Hindlimb muscle (tissue), 1 donor: Measurements from ENCODE around the gene RASAL2. TPM values are rescaled to one million over a fixed set of nuclear protein-coding genes. Genes with fewer than 3 reads are reported as not detected.
"Not testable (repeated sequence)": the region's sequence is repeated elsewhere in the genome, so short reads cannot be mapped to it uniquely, and the experiment has no call there.

Experiments used
- DNase-seq: peaks from one replicate; pipeline ENCODE4 v3.0.0-alpha.2; 2013
- polyA plus RNA-seq: library from polyadenylated mRNA; unstranded; fragments of 120-200 nt; gene quantifications from one replicate; pipeline ENCODE4 v1.2.1, GENCODE V29; 2013; ENCODE audit not compliant: insufficient read length

Gene RASAL2
- polyA plus RNA-seq, 1 donor = 16.0 TPM

DNA sequence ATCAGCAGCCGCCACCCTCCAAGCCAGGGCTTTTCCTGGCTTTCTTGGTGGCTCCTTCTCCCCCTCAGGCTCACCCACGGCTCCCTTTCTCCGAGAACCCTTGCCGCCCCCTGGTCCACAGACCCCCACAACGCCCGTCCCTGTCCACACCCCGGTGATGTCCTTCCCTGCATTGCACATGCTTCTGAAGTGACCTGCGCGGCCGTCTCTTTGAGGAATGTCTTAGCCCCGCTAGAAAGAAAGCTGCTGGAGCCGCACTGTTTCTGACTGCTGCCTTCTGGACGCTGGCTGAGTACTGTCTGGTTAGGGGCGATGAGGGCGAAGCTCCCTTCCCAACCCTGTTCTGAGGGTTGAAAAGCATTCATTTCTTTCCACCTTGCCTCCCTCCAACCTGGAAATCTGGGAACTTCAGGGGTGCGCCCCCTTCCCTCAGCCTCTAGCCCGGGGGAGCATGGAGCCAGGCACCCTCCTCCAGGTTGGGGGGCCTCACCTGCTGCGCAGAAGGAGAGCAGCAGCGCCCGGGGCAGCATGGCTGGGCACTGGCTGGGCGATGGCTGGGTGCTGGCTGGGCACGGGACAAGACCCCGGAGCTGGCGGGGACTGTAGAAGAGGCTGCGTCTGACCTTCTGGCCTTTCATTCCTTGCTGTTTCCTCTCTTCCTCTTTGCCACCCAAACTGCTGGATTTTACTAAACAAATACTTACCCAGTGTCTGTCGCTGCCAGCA lies 402.7 kb downstream of the RASAL2 start, which contains the start of gene CLEC20A:
Gene CLEC20A (minus strand): TSS at position 555 of the 726 bp plus-strand sequence. CDS start 25 bp downstream, at position 530.
- DNase-seq = no peak

DNA sequence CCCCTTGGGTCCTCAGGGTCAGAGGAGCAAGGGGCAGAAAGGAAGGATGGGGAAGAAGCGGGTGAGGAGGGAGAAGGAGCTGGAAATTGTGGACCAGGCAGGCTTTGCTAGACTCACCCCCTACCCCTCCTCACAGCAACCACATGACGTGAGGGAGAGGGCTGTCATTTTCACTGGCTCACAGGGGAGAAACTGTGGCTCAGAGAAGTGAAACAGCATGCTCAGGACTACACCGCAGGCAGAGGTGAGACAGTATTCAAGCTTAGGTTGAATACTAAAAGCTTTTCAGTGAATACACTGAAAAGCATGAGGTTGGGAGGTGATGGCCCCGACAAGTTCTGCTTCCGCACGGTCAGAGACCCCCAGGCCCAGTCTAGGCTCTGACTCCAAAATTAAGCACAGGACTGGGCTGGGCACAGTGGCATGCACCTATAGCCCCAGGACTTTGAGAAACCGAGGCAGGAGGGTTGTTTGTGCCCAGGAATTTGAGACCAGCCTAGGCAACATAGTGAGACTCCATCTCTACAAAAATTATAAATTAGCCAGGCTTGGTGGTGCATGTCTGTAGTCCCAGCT lies 404.1 kb downstream of the RASAL2 start:
- no peak for DNase-seq

DNA sequence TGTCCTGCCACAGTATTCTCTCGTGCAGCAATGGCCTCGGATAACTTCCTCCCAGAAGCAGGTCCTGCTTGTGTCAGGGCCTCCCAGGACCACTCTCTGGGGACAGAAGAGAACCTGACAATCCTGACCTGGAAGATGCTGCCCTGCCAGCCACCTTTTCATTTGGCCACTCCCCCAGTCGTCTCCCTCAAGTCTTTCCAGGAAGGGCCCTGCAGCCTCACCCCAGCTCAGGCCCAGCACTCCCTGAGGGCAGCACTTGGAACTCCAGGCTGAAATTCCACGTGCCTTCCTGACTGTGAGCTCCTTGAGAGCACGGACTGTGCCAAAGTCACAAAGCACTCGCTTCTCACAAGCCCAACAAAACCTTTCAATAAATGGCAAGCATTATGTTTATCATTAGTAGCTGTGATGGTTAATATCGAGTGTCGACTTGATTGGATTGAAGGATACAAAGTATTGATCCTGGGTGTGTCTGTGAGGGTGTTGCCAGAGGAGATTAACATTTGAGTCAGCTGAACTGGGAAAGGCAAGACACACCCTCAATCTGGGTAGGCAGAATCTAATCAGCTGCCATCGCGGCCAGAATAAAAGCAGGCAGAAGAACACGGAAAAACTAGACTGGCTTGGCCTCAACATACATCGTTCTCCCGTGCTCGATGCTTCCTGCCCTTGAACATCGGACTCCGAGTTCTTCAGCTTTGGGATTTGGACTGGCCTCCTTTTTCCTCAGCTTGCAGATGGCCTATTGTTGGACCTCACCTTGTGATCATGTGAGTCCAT lies 405.2 kb downstream of the RASAL2 start:
- no peak for DNase-seq

DNA sequence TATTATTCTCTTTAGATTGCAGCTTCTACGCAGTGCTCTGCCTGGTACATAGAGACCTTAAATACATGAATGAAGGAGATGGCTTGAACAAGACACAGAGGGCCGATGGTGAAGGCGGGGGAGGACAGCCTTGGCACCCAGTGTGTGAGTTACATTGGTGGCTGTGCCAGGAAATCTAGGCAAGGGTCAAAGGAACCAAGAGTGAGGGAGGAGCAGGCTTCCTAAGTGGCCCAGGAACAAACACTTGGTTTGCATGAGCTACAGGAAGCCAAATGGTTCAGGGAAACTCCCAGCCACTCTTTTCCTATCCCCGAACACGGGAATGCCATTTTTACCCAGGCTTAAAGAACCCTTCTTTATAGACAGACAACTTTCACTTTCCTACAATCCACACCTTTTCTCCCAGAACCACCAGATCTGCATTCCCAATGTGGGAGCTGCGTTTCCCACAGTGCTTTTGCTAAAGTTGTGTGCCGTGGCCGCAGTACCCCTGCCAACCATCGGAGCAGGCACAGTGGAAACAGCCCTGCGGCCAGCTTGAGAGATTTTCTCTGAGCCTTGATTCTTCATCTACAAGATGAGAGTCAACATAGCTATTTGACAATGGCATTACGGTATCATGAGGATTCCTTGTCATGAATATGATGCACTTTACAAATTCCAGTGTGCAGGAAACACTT lies 406.3 kb downstream of the RASAL2 start:
- DNase-seq = no peak

DNA sequence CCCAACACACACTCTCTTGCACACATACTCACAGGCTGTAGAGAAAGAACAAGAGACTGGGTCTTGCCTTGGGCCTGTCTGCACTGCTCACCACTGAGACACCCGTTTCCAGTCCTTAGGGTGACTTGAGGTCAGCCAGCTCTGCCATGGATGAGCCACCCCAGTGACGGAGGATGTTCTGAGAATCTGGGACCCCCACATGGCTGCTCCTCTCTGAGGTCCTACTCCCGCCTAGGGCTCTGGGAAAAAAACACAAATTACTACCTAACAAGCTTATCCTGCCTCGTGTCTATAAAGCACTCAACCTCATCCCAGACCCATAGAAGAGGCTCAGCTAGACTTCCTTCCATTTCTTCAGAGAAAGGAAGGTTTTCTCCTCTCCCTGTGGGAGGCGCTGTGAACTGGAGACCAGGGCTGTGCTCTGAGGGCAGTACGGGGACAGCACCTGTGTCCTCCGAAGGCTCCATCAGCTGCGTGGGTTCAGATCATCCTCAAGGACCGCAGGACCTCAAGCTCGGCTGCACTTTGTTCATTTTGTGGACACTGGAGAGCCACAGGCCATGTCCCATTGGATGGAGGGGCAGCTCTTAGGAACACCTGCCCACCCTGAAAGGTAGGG lies 407.1 kb downstream of the RASAL2 start:
- DNase-seq = no peak

DNA sequence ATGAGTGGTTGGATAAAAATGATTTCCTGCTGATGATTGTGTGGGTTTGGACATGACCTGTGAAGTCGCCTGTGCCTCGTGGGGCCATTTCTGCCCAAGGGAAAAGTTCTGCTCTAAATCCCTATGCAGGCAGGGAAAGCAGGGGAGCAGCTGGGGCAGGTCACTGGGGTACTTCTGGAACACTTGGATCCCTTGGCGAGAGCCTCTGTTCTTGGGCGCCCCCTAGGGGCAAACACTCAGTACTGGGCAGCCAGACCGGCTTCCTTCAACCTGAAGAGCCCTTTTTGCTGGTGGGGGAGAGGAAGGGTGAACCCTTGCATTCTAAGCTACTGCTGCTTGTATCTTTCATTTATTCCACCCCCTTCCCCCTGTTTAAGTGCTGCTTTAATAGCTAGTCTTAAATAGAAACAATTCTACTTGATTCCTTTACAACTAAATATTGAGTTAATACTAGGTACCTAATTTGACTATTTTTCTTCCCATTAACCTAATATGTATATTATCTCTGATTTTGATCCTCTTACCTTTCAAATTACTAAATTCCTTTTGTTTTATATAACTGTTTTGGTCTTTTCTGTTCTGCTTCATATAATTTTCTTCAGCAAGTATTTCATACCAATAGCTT lies 407.9 kb downstream of the RASAL2 start:
- DNase-seq = peak; percentile 33

DNA sequence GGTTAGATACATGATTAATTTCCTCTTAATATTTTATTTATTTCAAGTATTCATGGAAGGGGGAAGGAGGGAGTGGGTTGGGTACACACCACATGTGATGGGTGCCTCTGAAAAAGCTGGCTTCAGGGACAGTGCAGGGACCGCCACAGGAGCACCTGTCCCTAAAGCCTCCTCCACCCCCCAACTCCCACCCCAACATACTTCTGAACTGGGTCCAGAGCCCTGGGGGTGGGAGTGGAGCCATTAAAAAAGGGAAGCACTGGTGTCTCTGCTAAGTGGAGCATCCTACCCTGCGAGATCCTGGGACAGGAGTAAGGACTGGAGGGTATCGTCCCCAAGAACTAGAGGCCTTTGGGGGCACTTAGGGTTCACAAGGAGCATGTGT lies 408.4 kb downstream of the RASAL2 start:
- no peak for DNase-seq

DNA sequence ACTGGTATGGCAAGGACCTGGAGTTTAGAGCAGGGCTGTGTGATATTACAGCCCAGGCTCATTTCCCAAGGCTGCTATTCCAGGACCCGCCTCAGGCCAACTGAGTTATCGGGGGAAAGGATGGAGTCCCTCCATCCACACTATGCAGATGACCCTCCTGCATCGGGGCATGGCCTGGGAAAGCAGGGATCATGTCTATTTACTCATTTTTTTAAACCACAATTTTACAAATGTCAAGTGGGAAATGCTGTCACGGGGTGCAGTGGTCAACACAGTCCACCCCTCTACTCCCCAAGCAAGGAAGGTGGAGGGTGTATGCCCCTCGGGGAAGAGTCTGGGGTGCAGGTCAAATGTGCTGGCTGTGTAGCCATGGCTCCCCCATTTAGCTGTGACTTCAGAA lies 409.0 kb downstream of the RASAL2 start:
- no peak for DNase-seq

DNA sequence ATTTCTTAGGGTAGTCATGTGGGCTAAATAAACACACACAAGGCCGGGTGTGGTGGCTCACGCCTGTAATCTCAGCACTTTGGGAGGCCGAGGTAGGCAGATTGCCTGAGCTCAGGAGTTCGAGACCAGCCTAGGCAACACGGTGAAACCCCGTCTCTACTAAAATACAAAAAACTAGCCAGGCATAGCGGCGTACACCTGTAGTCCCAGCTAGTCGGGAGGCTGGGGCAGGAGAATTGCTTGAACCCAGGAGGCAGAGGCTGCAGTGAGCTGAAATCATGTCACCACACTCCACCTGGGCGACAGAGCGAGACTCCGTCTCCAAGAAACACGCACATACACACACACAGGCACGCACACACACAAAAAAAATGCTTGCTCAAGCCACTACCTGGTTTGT lies 409.4 kb downstream of the RASAL2 start:
- not testable (repeated sequence) for DNase-seq

DNA sequence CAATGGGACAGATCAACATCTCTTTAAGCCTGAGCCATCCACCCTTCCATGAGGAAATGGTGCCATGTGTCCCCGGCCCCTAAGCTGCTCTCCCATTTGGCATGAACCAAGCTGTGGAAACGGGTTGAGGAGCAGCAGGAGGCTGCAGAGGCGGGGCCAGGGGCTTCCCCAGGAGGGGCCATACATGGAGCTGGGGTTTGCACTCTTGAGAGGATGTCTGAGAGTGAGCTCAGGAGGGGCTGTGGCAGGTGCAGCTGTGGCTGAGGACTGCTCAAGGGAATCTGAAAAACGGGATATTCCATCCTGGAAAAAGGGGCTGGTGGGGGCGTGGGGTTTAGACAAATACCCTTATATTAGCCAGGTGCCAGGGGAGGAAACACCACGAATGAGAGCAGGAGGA lies 409.9 kb downstream of the RASAL2 start:
- no peak for DNase-seq

DNA sequence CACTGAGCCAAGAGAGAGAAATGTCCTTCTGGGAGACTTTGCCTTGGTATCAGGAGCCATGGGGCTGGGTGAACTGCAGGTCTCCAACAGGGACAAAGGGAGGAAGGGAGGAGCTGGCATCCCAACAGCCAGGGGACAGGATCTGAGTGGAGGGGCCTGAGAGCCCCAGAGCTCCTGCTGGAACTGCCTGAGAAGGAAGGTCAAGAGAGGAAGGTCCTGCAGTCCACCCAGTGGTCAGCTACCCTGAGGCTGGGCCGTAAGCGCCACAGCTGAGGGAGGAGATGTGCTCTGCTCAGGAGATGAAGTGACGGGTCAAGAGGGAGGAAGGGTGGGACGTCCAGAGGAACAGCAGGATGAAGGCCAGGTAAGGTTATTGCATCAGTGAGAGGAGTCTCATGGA lies 410.4 kb downstream of the RASAL2 start:
- no peak for DNase-seq

DNA sequence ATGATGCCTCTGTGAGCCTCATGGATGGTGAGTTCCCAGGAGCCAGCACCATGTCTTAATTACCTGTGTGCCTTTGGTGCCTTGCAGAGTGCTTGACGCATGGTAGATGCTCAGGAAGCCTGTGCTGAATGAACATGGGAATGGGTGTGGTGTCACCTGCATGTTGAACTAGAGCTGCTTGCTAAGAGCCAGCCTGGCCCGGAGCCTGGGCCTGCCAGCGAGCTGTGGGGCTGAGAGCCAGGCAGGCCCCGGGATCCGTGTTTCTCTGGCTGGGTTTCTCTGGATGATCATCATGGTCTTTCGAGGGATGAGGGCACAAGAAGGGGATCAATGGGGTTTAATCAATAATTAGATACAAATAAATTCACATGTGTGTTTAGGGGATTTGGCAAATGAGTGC lies 412.3 kb downstream of the RASAL2 start:
- no peak for DNase-seq

DNA sequence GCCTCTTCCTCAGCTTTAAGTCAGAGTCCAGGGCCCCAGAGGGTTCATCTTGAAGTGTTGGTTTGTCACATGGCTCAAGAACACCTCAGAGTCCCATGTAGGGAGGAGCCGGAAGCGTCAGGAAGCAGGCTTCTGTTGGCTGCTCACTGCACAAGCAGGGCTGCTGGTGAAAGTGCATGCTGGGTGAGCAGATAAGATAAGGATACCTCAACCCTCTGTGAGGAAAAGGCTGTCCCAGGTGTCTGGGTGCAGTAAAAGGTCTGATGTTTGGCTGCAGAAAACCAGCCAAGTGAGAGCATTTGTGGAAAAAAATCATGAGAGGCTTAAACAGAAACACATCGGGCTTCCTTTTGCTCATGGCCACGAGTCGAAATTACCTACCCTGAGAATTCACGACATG lies 412.8 kb downstream of the RASAL2 start:
- DNase-seq = no peak

DNA sequence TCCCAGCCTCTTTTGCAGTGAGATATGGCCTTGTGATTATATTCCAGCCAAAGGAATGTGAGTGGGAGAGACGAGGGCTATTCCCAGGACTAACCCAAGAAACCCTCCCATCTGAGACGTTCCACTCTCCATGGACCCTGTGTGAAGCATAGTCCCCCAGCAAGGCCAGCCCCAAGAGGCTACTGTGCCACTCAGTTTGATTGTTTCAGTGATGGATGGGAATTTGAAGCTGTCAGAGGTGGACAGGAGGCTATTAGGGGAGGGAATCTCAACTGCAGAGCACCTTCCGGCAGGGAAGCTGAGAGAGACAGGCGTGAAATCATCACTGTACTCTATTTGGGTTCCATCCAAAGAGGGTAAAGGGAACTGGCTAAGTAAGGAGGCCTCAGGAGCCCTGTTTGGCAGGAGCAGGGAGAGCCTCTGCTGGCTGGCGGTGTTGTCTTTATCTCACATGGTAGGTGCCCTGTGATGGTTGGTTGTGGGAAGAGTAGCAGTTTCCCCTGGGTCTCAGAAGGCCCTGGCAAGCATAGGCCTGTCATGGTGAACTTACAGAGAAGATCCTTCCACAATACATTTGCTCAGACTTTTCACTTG lies 415.6 kb downstream of the RASAL2 start:
- DNase-seq = no peak

DNA sequence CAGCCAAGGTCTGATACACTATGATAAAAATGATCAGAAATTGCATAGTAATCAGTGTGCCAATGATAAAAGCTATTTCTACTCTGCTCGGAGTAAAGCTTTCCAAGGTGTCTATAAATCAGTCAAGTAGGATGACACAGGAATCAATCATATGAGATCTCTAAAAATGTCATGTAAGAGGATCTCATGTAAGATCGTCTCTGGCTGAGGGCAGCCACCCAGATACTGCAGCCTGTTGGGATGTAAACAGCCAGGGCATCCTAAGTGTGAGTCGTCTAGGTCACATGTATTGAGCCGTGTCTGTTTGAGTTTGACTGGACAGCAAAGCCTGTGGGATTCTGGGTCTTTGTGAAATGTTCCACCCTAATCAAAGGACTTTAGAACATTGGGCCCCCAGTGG lies 416.3 kb downstream of the RASAL2 start:
- no peak for DNase-seq

DNA sequence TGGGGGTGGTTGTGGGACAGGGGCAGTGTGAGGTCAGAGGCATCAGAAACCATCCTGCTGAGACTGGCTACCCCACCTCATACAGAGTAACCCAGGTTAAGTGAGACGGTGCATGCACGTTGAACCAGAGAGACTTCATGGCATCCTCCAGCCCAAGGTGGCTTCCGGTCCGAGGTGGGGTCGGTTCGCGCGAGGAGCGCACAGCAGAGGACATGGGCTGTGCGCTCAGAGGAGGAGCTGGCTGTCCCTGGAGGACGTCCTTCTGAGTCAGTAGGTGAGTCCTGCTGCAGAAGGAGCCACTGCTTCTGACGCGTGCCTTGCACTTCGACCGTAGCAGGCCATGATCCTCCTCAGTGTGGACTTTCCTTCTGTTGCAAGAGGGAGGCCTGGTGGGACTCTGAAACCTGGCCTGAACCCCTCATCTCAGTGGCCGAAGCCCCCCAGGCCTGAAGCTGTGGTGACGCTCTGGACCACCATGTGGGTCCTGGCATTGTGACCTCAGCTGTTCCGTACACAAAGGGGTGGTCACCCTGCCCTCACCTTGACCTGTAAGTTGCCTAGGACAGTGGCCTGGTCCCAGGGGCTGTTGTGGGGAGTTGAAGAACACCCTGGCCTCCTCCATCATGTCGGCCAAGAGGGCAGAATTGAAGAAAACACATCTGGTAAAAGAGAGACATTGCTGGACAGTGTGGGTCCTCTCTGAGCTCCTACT lies 418.8 kb downstream of the RASAL2 start, which contains the start of gene TEX35:
Gene TEX35 (plus strand): TSS at position 544 of the 712 bp plus-strand sequence. CDS start 80 bp downstream, at position 624.
- no peak for DNase-seq

DNA sequence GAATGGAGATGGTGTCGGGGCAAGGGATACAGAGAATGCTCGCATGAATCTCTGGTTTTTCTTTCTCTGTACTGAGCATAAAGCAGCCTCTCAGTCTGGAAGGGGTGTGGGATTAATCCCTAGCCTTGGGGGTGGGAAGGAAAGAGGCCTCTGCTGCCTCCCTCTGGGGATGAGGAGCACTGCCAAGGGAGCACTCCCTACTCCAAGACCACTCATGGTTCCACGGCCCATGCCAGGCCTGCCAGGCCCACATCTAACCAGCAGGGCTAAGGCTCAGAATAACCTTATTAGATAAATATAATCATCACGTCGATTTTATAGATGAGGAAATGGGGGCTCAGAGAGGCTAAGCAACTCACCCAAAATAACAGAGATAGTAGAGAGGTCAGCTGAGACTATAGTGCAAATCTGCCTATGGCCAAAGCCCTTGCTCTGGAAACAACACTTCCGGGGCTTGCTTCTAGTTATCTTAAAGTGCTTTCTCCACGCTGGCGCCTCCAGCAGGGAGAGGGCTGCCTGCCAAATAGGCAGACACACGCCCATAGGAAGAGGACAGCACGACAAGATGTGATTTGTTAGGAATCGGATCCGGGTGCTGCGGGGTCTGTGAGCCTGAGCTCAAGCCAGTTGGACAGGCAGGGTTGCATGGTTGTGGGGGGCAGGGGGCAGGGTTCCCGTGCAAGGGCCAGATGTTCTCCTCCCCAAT lies 419.5 kb downstream of the RASAL2 start:
- DNase-seq = no peak

DNA sequence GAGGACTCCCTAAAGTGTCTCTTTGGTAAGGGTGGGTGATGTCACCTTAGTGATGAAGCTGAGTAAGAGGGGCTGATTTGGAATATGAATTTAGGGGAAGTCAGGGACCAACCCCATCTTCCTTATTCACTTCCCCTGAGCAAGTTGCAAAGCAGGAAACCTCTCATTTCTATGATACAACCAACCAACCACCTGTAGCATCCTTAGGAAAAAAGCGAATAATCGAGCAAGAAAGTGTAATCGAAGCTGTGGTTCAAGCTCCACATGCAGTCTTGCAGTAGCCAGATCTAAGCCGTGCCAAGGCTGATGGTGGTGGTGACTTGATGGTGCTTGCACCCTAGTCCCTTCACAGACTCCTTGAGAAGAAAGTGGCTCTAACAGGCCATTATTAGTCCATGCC lies 422.2 kb downstream of the RASAL2 start:
- DNase-seq = no peak

DNA sequence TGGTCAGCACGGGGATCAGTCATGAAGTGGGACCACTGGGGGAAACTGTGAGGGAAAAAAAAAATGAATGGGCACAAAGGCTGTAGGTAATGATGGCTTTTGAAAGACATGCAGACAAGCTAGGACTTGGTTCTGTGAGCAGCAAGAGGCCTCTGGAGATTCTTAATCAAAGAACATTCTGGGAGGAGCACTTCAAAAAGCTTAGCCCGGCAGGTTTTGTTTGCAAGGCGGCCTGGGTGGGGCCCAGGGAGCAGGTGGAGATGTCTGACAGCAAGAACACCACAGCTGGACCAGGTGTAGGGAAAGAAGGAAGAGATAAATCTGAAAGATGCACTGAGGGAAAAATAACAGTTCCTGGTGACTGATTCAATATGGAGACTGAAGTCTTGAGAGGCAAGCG lies 425.0 kb downstream of the RASAL2 start:
- DNase-seq = no peak

DNA sequence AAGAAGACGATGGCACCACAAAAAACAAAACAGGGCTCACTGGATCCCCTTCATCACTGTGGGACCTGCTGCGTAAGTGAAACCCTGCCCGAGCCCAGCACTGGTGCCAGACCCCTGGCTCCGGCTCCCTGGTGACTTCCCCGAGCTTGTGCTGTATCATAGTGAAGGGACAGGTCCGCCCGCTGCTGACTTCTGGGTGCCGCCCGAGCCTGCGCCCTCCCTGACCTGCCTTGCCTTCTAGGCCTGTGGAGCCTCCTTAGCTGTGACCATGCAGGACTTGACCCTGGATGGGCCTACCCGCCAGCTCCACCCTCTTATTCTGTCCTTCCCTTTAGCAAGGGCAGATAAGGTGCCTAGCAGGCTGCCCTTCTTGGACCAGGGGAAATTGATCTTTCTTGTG lies 426.9 kb downstream of the RASAL2 start:
- DNase-seq = no peak
